Gastrocnemius medialis (tissue), 4 donors: ENCODE measurements around the gene PLSCR5. TPM values are rescaled to one million over a fixed set of nuclear protein-coding genes. Genes with fewer than 3 reads are reported as not detected.
A peak's percentile ranks its signal among the peaks of the same experiment; 100 is the strongest.

Source experiments
- ATAC-seq, 2 donors: fragments of 150-250 bp; one replicate each; pipeline ENCODE4 v1.9.1; 2016
- DNase-seq, 2 donors: peaks; one replicate each; pipeline ENCODE4 v3.0.0-alpha.2; 2019
- H3K27ac ChIP-seq, 4 donors: fragments of 200-600 bp; sonication (generic); 1 replicate in 1 of 4; 2 replicates in 3 of 4; pipeline ENCODE4 v1.5.1; 2016 to 2018; ENCODE audit warnings: mild to moderate bottlenecking in 2 of 4, moderate library complexity in 1 of 4
- H3K27me3 ChIP-seq, 3 donors: fragments of 200-600 bp; sonication (generic) in 2 of 3; 1 replicate in 1 of 3; 2 replicates in 2 of 3; pipeline versions ENCODE4 v1.5.1 to v1.6.0; 2016 to 2019; ENCODE audit warnings: mild to moderate bottlenecking in 1 of 3, moderate library complexity in 1 of 3
- H3K36me3 ChIP-seq, 2 donors: fragments of 200-600 bp; sonication (generic) in 1 of 2; one replicate each; pipeline ENCODE4 v1.5.1; 2017 to 2018
- H3K4me1 ChIP-seq, 2 donors: fragments of 200-600 bp; sonication (generic) in 1 of 2; one replicate each; pipeline ENCODE4 v1.5.1; 2016 to 2017; ENCODE audit warnings: mild to moderate bottlenecking in 2 of 2
- H3K4me3 ChIP-seq, 4 donors: fragments of 200-600 bp; sonication (generic) in 3 of 4; 1 replicate in 1 of 4; 2 replicates in 3 of 4; pipeline ENCODE4 v1.5.1; 2016 to 2019; ENCODE audit warnings: mild to moderate bottlenecking in 2 of 4
- H3K9me3 ChIP-seq, 3 donors: fragments of 200-600 bp; sonication (generic) in 2 of 3; 1 replicate in 1 of 3; 2 replicates in 2 of 3; pipeline ENCODE4 v1.5.1; 2016 to 2019
- POLR2A ChIP-seq, 2 donors: fragments of 450-650 bp; IDR thresholded peaks; one replicate each; pipeline ENCODE4 v1.6.1; 2017; ENCODE audit warnings: antibody characterized with exemption in 2 of 2, mild to moderate bottlenecking in 2 of 2, moderate library complexity in 2 of 2
- in situ Hi-C, 4 donors: fragments of 200-750 bp; cut with MboI; loops; one replicate each; pipeline versions ENCODE4 v1.15.0 to v1.8.0; 2017; ENCODE audit warnings: low sequenced_read_pairs in 4 of 4
- intact Hi-C: fragments of 100-400 bp; cut with DNase I; formaldehyde crosslinking; loops from one replicate; pipeline ENCODE4 v1.15.1; 2023; ENCODE audit warnings: low total_unique reads
- total RNA-seq, 4 donors: library from RNA; depleted of rRNA; stranded (reverse); fragments of >200 nt; gene quantifications; one replicate each; pipeline versions ENCODE4 v1.1.0 to v1.2.3, GENCODE V29; 2016
- TF ChIP-seq, protein P1 (sequence below), 5 experiments: fragments of 450-650 bp in 3 of 5; fragments of 200-600 bp in 2 of 5; sonication (generic) in 2 of 5; IDR thresholded peaks in 4 of 5; conservative IDR thresholded peaks in 1 of 5; 1 replicate in 4 of 5; 2 replicates in 1 of 5; pipeline ENCODE4 v1.5.1; 2016 to 2019; ENCODE audit warnings: antibody characterized with exemption in 5 of 5, mild to moderate bottlenecking in 3 of 5, moderate library complexity in 3 of 5

Gene PLSCR5
- total RNA-seq, 4 donors from 2014 or later: not detected

GRCh38 chr3:146640955-146641867 lies 36.1 kb upstream of the PLSCR5 start:
- H3K9me3 ChIP-seq: no peaks in the 10 kb centered on the region
- TF ChIP-seq POLR2A (IDR thresholded peaks at IDR 0.05): no peak
- TF ChIP-seq, protein P1, sequence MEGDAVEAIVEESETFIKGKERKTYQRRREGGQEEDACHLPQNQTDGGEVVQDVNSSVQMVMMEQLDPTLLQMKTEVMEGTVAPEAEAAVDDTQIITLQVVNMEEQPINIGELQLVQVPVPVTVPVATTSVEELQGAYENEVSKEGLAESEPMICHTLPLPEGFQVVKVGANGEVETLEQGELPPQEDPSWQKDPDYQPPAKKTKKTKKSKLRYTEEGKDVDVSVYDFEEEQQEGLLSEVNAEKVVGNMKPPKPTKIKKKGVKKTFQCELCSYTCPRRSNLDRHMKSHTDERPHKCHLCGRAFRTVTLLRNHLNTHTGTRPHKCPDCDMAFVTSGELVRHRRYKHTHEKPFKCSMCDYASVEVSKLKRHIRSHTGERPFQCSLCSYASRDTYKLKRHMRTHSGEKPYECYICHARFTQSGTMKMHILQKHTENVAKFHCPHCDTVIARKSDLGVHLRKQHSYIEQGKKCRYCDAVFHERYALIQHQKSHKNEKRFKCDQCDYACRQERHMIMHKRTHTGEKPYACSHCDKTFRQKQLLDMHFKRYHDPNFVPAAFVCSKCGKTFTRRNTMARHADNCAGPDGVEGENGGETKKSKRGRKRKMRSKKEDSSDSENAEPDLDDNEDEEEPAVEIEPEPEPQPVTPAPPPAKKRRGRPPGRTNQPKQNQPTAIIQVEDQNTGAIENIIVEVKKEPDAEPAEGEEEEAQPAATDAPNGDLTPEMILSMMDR (IDR thresholded peaks at IDR 0.05 in 4 of 5, conservative IDR thresholded peaks at IDR 0.05 in 1 of 5): peak in 2 of 5 experiments; percentile 23 to 35
- H3K27ac ChIP-seq: no peak overlapping the region
- in situ Hi-C loops (no loop called here), intact Hi-C loops (no loop called here)
- H3K27me3 ChIP-seq: no peaks in the 10 kb centered on the region
- H3K4me1 ChIP-seq: no peaks in the 10 kb centered on the region
- no peak overlapping the region for H3K4me3 ChIP-seq
- no peaks in the 10 kb centered on the region for H3K36me3 ChIP-seq
- no peak for ATAC-seq
- no peak for DNase-seq

DNA sequence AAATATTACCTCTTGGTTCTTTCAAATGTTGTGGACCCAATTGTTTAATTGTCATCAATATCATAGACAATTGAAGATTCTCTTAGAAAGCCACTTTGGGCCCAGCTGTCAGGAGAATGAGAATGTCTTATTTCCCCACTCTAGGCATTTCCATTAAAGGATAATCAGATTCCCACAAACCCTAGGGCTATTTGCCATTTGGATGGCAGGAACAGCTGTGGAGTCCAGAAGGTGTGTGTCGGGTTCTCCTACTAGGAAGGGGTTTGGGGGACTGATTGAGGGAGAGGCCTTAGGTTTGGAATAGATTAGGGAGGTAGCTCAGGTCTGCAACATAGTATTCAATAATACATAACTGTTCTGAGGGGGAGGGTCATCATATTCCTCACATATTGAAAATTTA lies 35.2 kb upstream of the PLSCR5 start:
- H3K4me1 ChIP-seq: no peaks in the 10 kb centered on the region
- no peaks in the 10 kb centered on the region for H3K27me3 ChIP-seq
- no peak for ATAC-seq
- H3K4me3 ChIP-seq: no peak overlapping the region
- in situ Hi-C loops: no loop called here
- no peaks in the 10 kb centered on the region for H3K9me3 ChIP-seq
- DNase-seq: no peak
- no peaks in the 10 kb centered on the region for H3K36me3 ChIP-seq
- intact Hi-C loops: no loop called here
- no peak for TF ChIP-seq POLR2A (IDR thresholded peaks at IDR 0.05)
- TF ChIP-seq, protein P1 (IDR thresholded peaks at IDR 0.05 in 4 of 5, conservative IDR thresholded peaks at IDR 0.05 in 1 of 5): no peak
- H3K27ac ChIP-seq: no peak overlapping the region

- no peak for DNase-seq
- no peak for ATAC-seq
- H3K4me3 ChIP-seq: no peak overlapping the region
- intact Hi-C loops: loop anchor here (5.0 kb wide), 1 partner anchor 571 kb away; no protein-coding TSS in a partner anchor
- H3K27me3 ChIP-seq: no peaks in the 10 kb centered on the region
- no peaks in the 10 kb centered on the region for H3K36me3 ChIP-seq
- no peaks in the 10 kb centered on the region for H3K4me1 ChIP-seq
- no peak for TF ChIP-seq POLR2A (IDR thresholded peaks at IDR 0.05)
- TF ChIP-seq, protein P1 (IDR thresholded peaks at IDR 0.05 in 4 of 5, conservative IDR thresholded peaks at IDR 0.05 in 1 of 5): peak in 1 of 5 experiments; percentile 16
- H3K27ac ChIP-seq: no peak overlapping the region
- H3K9me3 ChIP-seq: no peaks in the 10 kb centered on the region
- in situ Hi-C loops: no loop called here
These were observed 33.6 kb upstream of the PLSCR5 start for GRCh38 chr3:146638718-146639117.

DNA sequence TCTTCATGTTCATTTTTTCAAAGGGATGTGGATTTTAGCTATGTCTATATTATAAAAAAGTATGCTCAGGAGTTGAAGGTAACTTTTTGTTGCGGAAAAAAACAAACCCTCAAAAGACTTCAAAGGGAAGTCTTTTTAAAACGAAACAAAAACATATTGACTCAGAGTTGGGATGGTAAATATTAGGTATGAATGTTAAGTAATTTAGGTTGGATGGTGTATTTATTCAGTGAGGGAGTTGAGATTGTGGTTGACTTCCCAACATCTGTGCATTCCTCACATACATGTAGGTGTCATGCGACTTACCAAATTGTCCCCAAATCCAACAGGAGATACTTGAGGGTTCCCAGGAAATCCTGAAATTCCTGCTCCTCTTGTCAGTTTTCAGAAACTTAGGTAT lies 32.7 kb upstream of the PLSCR5 start:
- in situ Hi-C loops (no loop called here), intact Hi-C loops (loop anchor here (5.0 kb wide), 1 partner anchor 571 kb away; no protein-coding TSS in a partner anchor)
- TF ChIP-seq POLR2A (IDR thresholded peaks at IDR 0.05): no peak
- TF ChIP-seq, protein P1 (IDR thresholded peaks at IDR 0.05 in 4 of 5, conservative IDR thresholded peaks at IDR 0.05 in 1 of 5): no peak
- H3K4me3 ChIP-seq: no peak overlapping the region
- H3K4me1 ChIP-seq: no peaks in the 10 kb centered on the region
- ATAC-seq (no peak), DNase-seq (no peak)
- no peaks in the 10 kb centered on the region for H3K9me3 ChIP-seq
- H3K36me3 ChIP-seq: no peaks in the 10 kb centered on the region
- no peaks in the 10 kb centered on the region for H3K27me3 ChIP-seq
- no peak overlapping the region for H3K27ac ChIP-seq
